ENCODE results near the gene TSC22D3.
"Not testable (repeated sequence)": the region's sequence is repeated elsewhere in the genome, so short reads cannot be mapped to it uniquely, and the experiment has no call there.

TSC22D3 gene

GRCh38 chrX:107775734-107776511 lies at the start of gene TSC22D3:
TSC22D3 (minus strand) TSS chrX:107775787; CDS start chrX:107775419, 368 bp downstream.
- DNase-seq, result peak; percentile 32

- no peak for DNase-seq
These were observed 47.9 kb upstream of the TSC22D3 start for GRCh38 chrX:107823456-107823855.

GRCh38 chrX:107823042-107823441 lies 47.5 kb upstream of the TSC22D3 start:
- DNase-seq, result no peak

GRCh38 chrX:107818900-107819521 lies 43.4 kb upstream of the TSC22D3 start:
- DNase-seq, result no peak

GRCh38 chrX:107810053-107810452 lies 34.5 kb upstream of the TSC22D3 start:
- not testable (repeated sequence) for DNase-seq

- DNase-seq, result no peak
These were observed 29.6 kb upstream of the TSC22D3 start for GRCh38 chrX:107805179-107805578.

GRCh38 chrX:107804427-107804826 lies 28.8 kb upstream of the TSC22D3 start:
- DNase-seq, result no peak

- DNase-seq, result no peak
These were observed 12.2 kb upstream of the TSC22D3 start for GRCh38 chrX:107787827-107788226.

- DNase-seq, result no peak
These were observed 4.9 kb upstream of the TSC22D3 start for GRCh38 chrX:107780525-107780924.

- no peak for DNase-seq
These were observed 1.9 kb upstream of the TSC22D3 start, which contains the start of gene NCBP2L for GRCh38 chrX:107777536-107777832. NCBP2L (plus strand) TSS chrX:107777733; CDS start chrX:107794221, 16,488 bp downstream.

- DNase-seq, result peak; percentile 61
These were observed 1.3 kb upstream of the TSC22D3 start for GRCh38 chrX:107776649-107777535.

GRCh38 chrX:107775000-107775733 lies 420 bp downstream of the TSC22D3 start:
- DNase-seq, result no peak

GRCh38 chrX:107773906-107774435 lies 1.6 kb downstream of the TSC22D3 start:
- DNase-seq, result no peak

GRCh38 chrX:107773206-107773605 lies 2.4 kb downstream of the TSC22D3 start:
- DNase-seq, result no peak

- no peak for DNase-seq
These were observed 5.8 kb downstream of the TSC22D3 start for GRCh38 chrX:107769581-107770317.

- DNase-seq, result no peak
These were observed 7.5 kb downstream of the TSC22D3 start for GRCh38 chrX:107768051-107768450.

GRCh38 chrX:107766470-107767150 lies 9.0 kb downstream of the TSC22D3 start:
- no peak for DNase-seq

GRCh38 chrX:107764845-107765608 lies 10.6 kb downstream of the TSC22D3 start:
- DNase-seq, result no peak

- no peak for DNase-seq
These were observed 11.9 kb downstream of the TSC22D3 start for GRCh38 chrX:107763647-107764046.
